ENCODE measurements around the gene TDRKH. TPM values are rescaled to one million over a fixed set of nuclear protein-coding genes. Genes with fewer than 3 reads are reported as not detected.

The TDRKH gene
- total RNA-seq, 2 donors from 2014 or later, result 2.6 to 4.0 TPM

DNA sequence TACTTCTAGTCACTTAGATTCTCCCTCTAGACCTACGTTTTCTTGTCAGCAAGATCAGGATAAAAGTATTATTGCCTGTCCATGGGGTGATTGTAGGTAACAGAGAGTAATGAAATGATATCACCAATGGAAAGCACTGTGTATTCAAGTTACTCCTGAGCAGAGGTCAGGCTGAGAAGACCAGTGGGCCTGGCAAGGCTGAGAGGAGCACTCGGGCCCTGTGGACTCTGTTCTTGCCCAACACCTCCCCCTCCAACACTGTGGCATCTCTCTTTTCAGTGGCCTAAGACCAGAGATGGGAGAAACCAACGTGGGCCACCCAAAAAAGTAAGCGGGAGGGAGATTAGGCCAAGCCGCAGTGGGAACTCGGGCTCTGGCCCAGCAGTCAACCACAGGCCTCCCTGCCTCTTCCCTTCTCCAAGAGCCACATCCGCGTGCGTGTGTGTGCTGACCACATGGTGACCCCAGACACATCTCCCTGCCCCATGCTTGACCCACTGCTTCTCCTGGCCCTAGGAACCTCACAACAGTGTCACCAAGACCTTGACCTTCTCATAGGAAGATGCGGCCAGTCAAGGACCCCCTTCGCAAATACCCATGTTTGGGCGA lies 29.0 kb upstream of the TDRKH start:
- H3K27me3 ChIP-seq, result no peaks in the 10 kb centered on the region
- 82 to 86% methylated on average over 12 of the region's 12 CpGs for WGBS, 2 donors
- DNase-seq (no peak), ATAC-seq (no peak)
- no peaks in the 10 kb centered on the region for H3K9me3 ChIP-seq
- intact Hi-C loops (cut with DNase I), result no loop called here
- peaks cover 0 to 9% of the 10 kb centered on the region in 2 donors for H3K36me3 ChIP-seq (replicated peaks in 1 of 2; ENCODE audit: insufficient read depth in 1 of 2, low read depth in 2 of 2)
- H3K27ac ChIP-seq, result no peak overlapping the region
- no peak overlapping the region for H3K4me3 ChIP-seq
- peaks cover 35% of the 10 kb centered on the region for H3K4me1 ChIP-seq
- TF ChIP-seq, protein P1, sequence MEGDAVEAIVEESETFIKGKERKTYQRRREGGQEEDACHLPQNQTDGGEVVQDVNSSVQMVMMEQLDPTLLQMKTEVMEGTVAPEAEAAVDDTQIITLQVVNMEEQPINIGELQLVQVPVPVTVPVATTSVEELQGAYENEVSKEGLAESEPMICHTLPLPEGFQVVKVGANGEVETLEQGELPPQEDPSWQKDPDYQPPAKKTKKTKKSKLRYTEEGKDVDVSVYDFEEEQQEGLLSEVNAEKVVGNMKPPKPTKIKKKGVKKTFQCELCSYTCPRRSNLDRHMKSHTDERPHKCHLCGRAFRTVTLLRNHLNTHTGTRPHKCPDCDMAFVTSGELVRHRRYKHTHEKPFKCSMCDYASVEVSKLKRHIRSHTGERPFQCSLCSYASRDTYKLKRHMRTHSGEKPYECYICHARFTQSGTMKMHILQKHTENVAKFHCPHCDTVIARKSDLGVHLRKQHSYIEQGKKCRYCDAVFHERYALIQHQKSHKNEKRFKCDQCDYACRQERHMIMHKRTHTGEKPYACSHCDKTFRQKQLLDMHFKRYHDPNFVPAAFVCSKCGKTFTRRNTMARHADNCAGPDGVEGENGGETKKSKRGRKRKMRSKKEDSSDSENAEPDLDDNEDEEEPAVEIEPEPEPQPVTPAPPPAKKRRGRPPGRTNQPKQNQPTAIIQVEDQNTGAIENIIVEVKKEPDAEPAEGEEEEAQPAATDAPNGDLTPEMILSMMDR (IDR thresholded peaks at IDR 0.05), result no peak
- no peak for TF ChIP-seq POLR2A (IDR thresholded peaks at IDR 0.05)

DNA sequence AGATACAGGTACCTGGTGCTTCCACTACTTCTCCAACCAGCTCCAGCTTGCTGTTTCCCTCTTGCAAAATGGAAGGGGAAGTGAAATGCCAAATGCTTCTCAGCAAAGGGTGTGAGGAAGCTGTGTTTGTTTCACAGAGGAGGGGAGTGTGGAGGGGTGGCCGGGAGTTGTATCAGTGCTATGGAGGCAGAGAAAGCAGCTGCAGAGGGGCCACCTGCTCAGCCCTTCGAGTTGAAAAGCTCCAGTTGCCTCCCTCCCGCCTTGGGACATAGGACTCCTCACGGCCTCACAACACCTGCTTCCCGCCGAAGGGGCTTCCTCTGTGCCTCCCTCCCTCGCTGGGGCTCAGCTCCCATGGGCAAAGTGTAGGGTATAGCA lies 27.0 kb upstream of the TDRKH start:
- intact Hi-C loops (cut with DNase I), result no loop called here
- Histone ChIP-seq H3K4me3 (no peak overlapping the region), H3K27ac (no peak overlapping the region), H3K36me3 (replicated peaks in 1 of 2; ENCODE audit: insufficient read depth in 1 of 2, low read depth in 2 of 2) (peaks cover 0 to 12% of the 10 kb centered on the region in 2 donors), H3K27me3 (no peaks in the 10 kb centered on the region), H3K4me1 (peaks cover 24% of the 10 kb centered on the region), H3K9me3 (no peaks in the 10 kb centered on the region)
- 63 to 78% methylated on average over 7 of the region's 7 CpGs for WGBS, 2 donors
- TF ChIP-seq, protein P1 (IDR thresholded peaks at IDR 0.05), result no peak
- TF ChIP-seq POLR2A (IDR thresholded peaks at IDR 0.05), result no peak
- DNase-seq (no peak), ATAC-seq (no peak)

DNA sequence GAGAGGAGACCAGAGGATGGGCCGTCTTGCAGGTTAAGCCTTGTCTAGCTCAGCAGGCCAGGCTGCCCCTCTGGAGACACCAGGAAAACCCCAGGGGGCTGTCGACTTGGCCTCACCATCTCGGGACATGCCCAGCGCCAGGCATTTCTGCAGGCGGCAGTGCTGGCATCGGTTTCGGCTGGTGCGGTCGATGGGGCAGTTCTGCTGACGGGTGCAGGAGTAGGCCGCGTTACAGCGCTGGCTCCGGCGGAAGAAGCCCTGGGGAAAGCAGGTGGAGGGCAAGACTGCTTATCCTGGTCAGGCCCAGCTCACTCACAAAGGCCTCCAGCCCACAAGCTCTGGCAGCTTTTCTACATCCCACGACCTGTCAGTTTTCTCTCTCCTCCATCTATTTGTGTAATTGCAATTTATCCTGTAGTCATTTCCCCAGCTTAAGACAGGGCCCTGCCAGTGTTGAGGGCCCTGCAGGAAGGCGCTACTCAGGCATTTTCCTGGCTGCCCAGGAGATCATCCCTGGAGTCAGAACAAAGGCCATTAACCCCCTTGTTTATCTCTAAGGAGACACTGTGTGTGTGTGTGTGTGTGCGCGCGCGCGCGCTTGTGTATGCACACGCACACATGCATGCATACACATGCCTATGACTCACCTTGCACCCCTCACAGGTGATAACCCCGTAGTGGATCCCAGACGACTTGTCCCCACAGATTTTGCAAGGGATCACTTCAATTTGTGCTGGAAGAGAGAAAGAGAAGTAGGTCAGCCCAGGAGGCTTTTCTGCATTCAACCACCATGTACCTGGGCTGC lies 26.4 kb upstream of the TDRKH start:
- H3K4me3 ChIP-seq, result no peak overlapping the region
- 74 to 77% methylated on average over 23 to 26 of the region's 26 CpGs for WGBS, 2 donors
- no peaks in the 10 kb centered on the region for H3K27me3 ChIP-seq
- intact Hi-C loops (cut with DNase I), result no loop called here
- TF ChIP-seq, protein P1 (IDR thresholded peaks at IDR 0.05), result no peak
- TF ChIP-seq POLR2A (IDR thresholded peaks at IDR 0.05), result no peak
- no peaks in the 10 kb centered on the region for H3K9me3 ChIP-seq
- no peak overlapping the region for H3K27ac ChIP-seq
- peaks cover 0 to 12% of the 10 kb centered on the region in 2 donors for H3K36me3 ChIP-seq (replicated peaks in 1 of 2; ENCODE audit: insufficient read depth in 1 of 2, low read depth in 2 of 2)
- DNase-seq, result no peak
- H3K4me1 ChIP-seq, result peaks cover 24% of the 10 kb centered on the region
- no peak for ATAC-seq

DNA sequence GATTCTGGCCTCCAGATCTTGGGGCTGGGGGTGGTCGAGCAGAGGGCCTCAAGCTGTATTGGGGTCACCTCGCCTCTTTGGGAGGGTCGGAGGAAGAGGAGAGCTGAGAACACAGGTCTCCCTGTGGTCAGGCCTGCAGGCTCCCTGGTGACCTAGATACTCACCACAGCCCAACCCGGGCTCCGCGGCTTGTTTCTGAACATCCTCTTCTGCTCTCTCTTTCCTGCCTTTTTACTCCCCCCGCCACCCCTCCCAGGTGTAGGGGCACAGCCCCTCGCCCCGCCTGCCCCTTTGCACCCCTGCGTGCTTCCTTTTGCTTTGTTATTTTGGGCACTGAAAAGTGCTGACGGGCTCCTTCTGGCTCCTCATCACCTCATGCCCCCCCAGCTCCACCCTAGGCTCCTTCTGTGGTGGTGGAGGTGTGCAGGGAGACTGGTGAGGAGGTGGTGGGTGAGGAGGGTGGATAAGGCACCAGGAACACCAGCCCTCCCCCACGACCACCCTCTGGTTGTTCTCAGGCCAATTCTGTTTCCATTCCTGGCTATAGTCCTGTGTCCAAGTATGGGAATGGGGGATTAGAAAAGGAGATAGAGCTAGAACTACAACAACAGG lies 25.5 kb upstream of the TDRKH start:
- 71 to 87% methylated on average over 12 of the region's 12 CpGs for WGBS, 2 donors
- DNase-seq (no peak), ATAC-seq (no peak)
- peaks cover 0 to 12% of the 10 kb centered on the region in 2 donors for H3K36me3 ChIP-seq (replicated peaks in 1 of 2; ENCODE audit: insufficient read depth in 1 of 2, low read depth in 2 of 2)
- TF ChIP-seq POLR2A (IDR thresholded peaks at IDR 0.05), result no peak
- TF ChIP-seq, protein P1 (IDR thresholded peaks at IDR 0.05), result no peak
- H3K27ac ChIP-seq, result no peak overlapping the region
- H3K4me3 ChIP-seq, result no peak overlapping the region
- no peaks in the 10 kb centered on the region for H3K27me3 ChIP-seq
- peaks cover 16% of the 10 kb centered on the region for H3K4me1 ChIP-seq
- H3K9me3 ChIP-seq, result no peaks in the 10 kb centered on the region
- intact Hi-C loops (cut with DNase I), result no loop called here

Data from body of pancreas (tissue), 4 donors.